ENCODE measurements around the gene KMO.

The KMO gene

DNA sequence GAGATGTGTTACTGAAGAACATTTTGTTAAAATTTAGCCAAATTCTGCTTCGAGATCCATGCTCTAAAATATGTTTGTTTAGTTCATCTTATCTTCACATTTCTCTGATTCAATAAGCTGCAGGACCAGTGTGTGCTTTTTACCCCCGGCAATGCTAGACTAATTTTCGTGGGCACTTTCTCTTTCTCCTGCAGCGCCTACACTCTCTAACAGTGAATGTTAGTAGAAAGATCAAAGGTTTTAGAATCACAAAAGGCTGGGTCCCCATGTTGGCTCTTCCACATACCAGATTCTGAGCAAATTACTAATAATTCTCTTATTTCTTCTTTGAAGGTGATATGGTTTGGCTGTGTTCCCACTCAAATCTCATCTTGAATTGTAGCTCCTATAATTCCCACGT is 99.5 kb downstream of the KMO start:
- DNase-seq = no peak

DNA sequence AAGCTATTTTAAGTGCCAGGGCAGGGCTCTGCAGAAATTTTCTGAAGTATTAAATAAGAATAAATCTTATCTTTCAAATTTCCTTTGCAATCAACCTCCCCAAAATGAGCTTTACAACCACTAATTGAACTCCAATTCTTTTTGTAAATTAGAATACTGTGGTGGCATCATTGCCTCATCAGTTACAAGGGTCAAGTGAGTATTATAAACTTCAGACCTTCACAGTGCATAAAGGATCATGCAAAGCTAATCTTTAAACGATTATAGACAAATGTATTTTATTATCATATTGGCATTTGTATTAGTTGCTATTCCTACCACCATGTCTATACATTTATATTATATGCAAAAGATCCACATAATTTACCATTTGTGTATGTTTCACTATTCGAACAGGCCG is 100.8 kb downstream of the KMO start:
- no peak for DNase-seq

DNA sequence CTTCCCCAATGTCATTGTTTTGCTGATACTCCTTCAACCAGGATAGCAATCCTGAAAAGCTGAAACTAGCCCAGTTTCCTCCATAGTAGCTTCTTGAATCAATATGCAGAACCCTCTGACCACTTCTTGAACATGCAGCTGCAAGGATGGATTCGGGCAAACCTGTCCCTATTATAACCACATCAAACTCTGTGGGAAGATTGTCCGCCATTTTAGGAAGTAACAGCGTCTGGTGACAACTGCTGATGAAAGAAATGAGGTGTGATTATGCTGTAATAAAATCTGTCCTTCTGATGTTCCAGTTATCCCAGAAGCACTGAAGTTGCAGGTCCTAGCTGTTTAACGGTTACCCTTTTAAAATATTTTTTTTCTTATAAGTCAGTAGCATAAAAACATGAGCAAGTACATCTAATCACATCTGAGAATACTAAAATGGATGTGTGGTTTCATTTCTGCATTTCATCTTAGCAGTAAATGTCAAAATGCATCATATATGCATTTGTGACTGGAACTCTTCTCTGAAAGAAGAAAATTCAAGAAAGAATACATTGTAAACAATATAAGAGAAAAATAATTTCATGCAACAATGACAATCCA is 103.5 kb downstream of the KMO start:
- no peak for DNase-seq

DNA sequence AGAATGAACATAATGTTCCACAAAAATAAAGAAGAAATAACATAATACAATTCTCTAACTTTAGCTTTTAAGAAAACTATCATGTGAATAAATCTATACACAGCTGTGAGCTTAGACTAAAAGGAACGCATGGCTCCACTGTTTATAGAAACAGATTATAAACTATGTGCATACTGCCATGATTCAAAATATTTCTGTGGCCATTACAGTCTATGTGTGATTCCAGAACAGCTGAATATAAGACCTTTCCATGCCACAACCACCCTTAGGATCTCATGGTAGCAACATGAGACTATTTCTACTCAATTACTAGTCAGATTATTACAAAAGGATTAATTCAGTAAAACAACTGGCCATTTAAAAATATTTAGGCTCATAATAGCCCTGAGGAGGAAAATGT is 104.1 kb downstream of the KMO start:
- DNase-seq = no peak

DNA sequence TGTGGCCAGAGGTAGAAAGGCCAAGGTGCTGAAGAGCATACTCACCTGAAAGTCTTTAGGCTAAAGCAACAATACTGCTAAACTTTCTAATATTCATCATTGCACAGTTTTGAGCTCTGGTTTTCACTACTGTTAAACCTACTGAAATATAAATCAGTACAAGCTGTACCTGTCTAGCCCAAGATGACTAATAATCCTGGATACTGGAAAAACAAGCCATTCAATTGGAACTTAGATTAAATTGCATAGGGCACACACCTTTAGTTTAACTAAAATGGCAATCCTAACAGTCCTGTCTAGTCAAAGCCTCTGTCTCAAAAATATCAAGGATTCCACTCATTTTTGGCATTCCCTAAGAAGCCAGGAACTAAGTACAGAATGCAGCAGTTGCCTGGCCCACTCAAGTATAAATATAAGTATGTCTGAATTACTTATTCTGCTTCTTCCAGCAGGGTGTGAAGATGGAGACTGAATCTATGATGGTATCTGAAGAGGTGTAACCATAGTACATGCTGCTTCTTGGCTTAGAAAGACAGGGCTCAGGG is 104.9 kb downstream of the KMO start:
- DNase-seq = no peak

DNA sequence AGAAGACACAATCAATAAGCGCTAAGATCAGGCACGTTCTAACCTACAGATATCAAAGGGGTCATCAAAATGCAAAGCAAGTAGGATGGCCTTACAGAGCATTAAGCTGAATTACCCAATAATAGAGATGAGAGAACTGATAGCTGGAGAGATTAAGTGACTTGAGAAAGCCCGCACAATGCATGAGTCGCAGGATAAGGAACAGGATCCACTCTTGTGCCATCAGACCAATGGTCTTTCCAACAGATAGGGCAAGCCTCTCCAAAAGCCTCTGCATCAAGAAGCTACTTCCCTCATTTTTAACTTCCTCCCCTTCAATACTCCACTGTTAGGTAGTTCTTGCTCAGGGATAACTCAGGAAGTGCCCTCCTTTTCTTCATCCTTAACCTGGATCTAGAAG is 105.4 kb downstream of the KMO start:
- no peak for DNase-seq

DNA sequence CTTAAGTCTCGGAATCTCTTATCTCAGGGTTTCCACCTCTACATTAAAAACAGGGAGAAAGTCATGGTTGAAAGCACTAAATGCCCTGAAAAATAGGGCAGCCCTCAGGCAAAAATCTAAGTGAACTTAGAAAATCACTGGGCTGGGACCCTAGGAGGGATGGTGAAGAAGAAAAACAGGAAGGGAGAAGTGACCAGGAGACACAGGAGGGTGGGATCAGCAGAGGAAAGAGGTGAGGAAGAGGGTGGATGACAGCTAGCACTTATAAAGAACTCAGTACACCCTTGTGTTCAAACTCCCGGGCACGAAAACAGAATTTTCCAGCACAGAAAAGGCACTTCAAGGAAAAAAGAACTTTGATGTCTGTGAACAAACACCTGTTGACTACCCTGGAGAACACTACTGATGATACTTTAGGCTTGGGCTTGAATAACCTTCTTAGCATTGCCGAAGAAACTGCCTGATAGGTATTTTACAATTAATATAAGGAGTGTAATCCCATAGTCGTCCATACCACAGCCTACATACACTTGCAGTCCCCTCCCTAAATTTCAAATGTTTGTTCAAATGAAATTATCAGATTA is 106.0 kb downstream of the KMO start:
- DNase-seq = no peak

DNA sequence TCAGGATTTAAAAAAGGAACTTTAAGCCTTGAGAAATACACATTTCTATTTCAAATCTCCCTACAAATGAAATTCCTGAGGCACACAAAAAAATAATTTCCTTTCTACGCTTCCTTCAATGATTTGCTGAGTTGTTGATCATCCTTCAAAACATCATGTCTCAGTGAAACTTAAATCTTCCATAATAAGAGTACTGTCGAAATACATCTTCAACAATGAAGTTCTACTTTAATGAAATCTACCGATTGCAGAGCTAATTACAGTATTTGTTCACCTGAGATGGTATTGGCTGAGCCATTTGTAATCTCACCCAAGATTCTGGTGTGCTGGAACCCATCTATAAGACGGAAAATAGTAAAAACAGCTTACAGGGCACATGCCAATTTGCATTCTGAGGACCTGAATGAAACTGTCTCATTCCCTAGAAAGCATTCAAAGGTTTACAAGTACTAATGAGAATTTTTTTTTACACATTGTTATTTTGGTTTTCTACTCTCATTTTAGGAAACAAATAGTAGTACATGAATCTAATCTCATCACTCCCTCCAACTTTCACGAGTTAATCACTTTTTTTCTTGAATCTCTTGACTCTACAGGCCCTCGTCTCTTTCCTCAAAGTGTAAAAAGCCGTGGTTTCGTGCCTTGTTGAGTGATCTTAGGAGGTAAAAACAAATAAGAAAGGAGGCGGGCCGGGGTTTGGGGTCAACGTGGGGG is 106.9 kb downstream of the KMO start:
- DNase-seq = no peak

DNA sequence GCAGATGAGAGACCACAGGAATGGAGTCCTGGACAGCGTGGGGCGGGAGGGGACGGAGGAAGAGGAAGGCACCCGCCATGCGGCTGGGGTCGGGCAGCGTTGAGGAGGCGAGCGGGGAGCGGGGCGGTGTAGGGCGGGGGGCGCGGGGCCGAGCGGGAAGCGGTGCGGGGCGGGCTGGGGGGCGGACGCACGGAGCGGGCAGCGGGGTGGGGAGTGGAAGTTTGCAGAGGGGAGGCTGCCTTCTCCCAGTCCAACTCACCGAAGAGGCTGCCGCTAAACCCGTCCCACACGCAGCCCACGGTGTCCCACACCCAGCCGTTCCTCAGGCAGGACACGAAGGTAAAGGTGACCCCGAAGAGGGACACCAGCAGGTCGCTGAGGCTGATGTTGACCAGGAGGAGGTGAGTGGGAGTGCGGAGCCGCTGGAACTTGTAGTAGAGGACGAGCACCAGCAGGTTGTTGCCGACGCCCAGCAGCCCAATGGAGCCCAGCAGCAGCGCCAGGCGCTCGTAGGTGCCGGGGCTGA is 107.5 kb downstream of the KMO start:
- DNase-seq = no peak

DNA sequence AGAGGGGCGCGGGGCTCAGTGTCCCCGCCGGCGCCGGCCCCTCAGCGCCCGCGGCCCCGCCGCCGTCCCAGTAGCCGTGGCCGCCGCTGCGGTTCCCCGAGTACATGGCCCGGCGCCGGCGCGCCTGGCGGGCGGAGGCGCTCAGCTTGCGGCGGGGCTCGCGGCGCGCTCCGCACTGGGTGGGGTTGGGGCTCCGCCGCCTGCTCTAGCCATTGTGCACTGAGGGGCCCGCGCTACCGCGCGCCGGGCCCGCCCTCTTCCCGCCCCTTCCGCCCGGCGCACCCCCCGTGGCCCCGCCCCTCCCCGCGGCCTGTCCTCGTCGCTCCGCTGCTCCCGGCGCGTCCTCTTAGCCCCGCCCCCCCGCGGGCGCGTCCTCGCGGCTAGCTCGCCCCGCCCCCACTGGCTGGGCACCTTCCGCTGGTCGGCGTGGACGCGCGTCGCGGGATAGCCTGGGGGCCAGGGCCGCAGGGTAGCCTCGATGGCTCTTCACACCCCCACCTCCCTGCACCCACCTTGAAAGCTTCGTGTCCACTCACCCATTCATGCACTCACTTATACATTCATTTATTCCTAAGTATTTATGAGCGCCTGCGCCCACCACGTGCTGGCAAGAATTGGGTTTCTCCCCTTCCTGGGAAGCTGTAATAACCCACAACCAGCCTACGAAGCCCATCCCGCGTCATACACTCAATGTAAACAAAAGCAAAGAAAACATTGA is 108.1 kb downstream of the KMO start, which contains the start of the genes CHML and OPN3:
TSS of gene CHML (minus strand) at position 221 of the 718 bp plus-strand sequence. CDS start 4,603 bp downstream, outside the sequence.
TSS of gene OPN3 (minus strand) at position 221 of the 718 bp plus-strand sequence. CDS start at position 106, 115 bp downstream.
- DNase-seq = peak; percentile 75

DNA sequence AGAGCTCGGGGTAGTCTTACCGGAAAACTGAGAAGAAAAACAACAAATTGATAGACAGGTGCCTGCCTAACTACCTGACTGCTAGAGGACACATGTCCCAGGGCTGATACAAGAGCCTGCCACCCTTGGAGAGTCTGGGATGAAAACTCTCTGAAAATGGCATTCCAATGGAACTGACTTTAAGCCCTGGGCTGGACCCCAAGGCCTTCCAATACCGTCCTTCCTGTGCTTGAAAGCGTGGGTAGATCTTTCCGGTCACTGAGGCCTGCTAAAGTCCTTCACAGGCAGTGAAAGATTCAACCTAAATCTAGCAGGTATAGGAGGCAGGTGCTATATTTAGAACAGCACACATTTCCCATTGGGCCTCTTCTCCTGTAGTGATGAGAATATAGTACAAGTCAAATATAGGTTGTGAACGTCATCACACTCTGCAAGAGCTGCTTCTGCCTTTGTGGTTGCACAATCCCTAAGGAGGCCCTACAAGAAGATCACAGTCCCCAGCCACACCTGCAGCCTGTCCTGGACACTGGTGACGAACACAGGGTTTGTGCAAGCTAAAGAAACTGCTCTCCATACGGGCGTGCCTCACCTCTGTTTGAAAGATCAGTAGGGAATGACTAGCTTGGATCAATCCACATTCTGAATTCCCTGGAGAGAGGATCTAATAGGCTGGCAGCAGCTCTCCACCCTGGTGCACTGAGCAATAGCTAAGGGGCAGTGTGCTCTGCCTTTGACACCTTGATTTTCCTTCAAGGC is 108.9 kb downstream of the KMO start:
- no peak for DNase-seq

DNA sequence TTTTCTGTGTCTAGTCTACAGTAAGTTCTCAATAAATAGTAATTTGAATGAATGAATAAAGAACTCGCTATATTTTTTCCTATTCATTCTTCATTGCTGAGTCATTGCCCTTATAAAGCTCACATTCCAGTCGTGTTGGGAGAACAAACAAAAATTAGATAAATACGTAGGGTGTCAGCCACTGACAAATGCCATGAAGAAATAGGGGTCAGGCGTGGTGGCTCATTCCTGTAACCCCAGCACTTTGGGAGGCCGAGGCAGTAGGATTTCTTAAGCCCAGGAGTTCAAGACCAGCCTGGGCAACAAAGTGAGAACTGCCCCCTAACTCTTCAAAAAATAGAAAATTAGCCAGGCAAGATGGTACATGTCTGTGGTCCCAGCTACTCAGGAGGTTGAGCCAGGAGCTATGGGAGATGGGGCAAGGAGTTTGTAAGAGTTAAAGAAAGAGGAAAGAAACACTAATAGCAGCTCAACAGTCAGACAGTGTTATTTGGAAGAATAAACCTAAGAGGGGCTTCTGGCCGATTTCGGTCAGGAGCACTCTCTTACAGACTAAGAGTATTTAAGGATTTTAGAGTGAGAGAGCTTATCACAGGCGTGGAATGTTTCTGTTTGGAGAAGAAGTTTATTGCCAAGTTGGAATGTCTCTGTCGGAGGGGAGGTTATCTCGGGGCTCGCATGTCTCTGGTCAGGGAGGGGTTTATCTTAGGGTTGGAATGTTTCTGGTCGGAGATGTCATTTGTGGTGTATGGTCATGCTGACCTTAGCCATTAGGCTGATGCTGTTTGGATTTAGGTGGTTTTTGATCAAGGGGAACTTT is 109.8 kb downstream of the KMO start:
- DNase-seq = no peak

DNA sequence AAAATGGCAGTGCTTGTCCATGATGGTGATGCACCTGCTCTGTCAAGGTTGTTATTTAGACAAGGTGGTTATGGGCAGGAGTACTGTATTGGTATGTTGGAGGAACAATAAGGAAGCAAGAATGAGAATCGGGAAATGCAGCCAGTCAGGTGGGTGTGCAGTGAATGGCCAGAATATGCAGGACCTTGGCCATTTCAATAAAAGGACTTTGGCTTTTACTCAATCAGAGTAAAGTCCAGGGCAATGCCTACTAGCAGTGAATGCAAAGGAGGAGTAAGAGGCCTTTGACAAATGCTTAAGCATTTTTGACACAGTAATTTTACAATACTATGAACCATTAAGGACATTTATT is 110.4 kb downstream of the KMO start:
- DNase-seq = no peak

DNA sequence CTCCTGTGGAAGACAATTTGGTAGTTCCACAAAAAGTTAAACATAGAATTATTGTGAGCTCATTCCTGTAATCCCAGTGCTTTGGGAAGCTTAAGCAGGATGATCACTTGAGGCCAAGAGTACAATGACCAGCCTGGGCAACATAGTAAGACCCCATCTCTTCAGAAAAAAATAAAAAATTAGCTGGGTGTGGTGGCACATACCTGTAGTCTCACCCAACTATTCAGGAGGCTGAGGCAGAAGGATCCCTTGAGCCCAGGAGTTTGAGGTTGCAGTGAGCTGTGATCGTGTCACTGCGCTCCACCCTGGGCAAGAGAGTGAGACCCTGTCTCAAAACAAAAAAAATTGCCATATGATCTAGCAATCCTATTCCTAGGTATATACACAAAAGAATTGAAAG is 112.1 kb downstream of the KMO start:
- DNase-seq = no peak

DNA sequence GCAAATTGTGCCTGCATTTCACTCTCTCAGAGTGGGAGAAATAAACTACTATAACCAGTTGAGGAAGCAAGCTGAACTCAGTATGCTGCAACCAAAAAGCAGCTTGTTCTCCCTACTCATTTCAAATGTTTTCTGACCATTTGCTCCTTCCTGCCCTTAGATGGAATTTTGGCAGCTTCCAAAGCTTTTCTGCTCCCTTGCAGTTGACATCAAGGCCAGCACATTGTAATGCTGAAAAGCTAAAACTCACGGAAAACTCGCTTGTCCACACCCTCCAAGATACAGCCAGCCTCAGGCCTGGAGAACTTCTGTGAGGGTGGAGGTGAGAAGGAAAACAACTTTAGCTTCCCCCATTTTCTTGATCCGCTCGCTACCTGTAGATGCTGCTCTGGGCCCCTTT is 113.0 kb downstream of the KMO start:
- DNase-seq = no peak
